Hematopoietic multipotent progenitor cell treated with erythropoietin and hydrocortisone succinate and interleukin-3 and kit ligand, for 15 days (in vitro differentiated cells): ENCODE data around the gene EPHB3.
A peak's percentile ranks its signal among the peaks of the same experiment; 100 is the strongest.

Source experiments
- DNase-seq: peaks from one replicate; pipeline ENCODE4 v3.0.0-alpha.2; 2015; ENCODE audit warnings: low spot score

Gene EPHB3

DNA sequence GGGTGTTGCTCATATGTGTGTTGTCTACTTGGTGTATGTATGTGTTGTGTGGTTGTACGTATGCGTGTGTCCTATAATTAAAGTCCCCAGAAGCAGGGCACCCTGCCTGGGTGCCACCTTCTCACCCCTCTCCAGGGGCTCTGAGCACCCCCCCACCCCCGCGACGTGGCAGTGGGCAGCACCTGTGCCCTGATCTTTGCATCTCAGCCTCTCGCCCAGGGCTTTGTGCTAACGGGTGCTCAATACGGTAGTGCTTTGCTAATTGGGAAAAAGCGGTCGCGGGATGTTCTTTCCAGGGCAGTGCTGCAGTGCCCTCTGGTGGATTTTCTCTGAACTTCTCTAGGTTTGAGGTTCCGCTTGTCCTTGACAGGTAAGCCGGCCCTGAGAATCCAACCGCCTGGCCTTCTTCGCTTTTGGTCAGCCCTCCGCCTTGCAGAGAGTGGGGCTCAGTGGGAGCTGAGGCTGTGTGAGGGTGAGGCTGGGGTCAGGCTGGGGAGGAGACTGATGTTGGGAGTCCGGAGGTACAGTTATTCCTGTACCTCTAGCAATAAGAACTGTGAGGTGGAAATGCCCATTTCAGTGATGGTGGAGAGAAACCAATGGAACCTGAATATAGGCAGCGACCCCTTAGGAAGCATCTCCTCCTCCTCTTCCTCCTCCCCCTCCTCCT is 17.6 kb upstream of the EPHB3 start:
- peak; percentile 72 for DNase-seq

DNA sequence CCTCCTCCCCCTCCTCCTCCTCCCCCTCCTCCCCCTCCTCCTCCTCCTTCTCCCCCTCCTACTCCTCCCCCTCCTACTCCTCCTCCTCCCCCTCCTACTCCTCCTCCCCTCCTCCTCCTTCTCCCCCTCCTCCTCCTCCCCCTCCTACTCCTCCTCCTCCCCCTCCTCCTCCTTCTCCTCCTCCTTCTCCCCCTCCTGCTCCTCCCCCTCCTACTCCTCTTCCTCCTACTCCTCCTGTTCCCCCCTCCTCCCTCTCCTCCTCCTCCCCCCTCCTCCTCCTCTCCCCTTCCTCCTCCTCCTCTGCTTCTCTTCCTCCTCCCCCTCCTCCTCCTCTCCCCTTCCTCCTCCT is 17.1 kb upstream of the EPHB3 start:
- no peak for DNase-seq

DNA sequence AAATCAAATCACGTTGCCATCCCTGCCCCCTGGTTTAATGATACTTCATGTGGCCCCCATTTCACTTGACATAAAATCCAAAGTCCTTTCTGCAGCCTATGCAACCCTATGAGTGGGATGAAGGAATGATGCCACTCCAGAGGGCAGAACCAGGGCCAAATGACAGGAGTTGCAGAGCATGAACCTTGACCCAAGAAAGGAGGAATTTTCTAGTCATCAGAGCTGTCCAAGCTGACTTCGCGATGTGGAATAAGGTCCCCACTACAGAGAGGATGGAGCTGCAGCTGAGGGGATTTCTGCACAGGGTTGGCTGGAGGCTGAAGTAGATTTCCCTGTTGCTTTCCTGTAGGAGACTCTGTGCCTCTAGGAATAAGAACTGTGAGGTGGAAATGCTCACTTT is 15.8 kb upstream of the EPHB3 start:
- no peak for DNase-seq

DNA sequence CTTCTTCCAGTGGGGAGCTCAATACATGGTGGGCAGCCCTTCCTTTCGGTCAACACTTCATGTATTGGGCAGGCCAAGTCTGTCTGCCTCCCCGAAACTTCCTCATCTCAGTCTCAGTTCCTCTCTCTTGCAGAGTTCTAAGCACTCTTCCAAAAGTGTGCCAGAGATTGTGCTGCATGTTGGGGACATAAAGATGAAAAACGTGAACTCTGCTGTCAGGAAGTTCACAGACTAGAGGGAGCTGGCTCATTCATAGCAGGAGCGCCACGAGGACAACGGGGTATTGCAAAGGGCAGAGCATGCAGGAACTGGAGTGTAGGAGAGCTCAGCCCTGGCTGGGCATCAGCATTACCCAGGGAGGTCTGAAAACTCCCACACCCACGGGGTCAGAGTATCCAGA is 15.3 kb upstream of the EPHB3 start:
- no peak for DNase-seq

- no peak for DNase-seq
Observed at GRCh38 chr3:184549796-184550577, 11.6 kb upstream of the EPHB3 start.

GRCh38 chr3:184551103-184551502 is 10.5 kb upstream of the EPHB3 start:
- no peak for DNase-seq

GRCh38 chr3:184551614-184552256 is 9.8 kb upstream of the EPHB3 start:
- DNase-seq = no peak

- no peak for DNase-seq
Observed at GRCh38 chr3:184552296-184552695, 9.3 kb upstream of the EPHB3 start.

DNA sequence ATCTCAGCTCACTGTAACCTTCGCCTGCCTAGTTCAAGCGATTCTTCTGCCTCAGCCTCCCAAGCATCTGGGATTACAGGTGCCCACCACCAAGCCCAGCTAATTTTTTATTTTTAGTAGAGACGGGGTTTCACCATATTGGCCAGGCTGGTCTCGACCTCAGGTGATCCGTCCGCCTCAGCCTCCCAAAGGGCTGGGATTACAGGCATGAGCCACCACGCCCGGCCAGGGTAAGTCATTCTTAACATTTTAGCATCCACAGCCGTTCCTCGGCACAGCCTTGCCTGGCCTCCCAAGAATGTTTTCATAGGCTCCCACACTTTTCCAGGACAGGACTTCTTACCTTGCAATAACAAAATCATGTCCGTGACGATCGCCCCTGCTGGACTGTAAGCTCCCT is 8.7 kb upstream of the EPHB3 start:
- no peak for DNase-seq

GRCh38 chr3:184553385-184553784 is 8.2 kb upstream of the EPHB3 start:
- no peak for DNase-seq

GRCh38 chr3:184554461-184554860 is 7.1 kb upstream of the EPHB3 start:
- DNase-seq = no peak

GRCh38 chr3:184556582-184557347 is 4.8 kb upstream of the EPHB3 start:
- no peak for DNase-seq

DNA sequence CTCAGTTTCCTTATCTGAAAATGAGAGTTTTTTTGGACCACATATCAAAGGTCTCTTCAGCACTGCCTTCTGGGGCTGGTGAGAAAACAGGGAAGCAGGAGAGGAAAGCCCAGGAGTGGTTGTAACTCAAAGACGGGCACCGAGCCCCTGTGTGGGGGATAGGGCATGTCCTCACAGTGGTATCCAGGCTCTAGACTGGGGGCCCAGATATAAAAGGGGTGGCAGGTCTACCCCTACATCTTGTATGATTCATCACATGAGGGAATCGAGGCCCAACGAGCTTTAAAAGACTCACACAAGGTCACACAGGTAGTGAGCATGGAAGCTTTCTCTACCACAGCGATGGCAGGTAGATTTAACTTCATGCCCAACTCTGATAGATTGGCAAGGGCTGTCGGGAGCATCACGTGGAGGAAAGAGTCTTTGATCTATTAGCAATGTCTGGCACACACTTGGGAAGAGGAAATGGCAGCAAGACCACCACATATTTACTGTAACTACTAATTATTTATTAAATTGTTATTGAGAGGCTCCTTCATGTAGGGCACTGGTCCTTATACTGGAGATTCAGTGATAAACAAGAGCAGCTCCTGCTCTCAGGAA is 4.1 kb upstream of the EPHB3 start:
- no peak for DNase-seq

DNA sequence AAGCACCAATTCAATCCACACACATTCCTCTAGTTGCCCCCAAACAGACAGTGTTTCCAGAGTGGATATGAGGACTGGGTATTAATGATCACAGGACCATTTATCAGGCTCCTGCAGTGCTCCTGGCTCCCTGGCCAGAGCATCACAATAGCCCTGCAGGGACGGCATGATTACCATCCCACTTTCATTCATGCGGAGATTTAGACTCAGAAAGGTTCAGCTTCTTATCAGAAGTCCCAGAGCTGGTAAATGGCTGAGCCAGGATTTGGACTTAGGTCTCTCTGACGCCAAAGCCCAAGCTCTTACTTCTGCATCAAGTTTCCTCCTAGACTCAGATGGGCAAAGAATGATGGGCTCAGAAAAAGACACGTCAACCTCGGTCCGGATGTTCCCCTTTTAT is 2.9 kb upstream of the EPHB3 start:
- no peak for DNase-seq

DNA sequence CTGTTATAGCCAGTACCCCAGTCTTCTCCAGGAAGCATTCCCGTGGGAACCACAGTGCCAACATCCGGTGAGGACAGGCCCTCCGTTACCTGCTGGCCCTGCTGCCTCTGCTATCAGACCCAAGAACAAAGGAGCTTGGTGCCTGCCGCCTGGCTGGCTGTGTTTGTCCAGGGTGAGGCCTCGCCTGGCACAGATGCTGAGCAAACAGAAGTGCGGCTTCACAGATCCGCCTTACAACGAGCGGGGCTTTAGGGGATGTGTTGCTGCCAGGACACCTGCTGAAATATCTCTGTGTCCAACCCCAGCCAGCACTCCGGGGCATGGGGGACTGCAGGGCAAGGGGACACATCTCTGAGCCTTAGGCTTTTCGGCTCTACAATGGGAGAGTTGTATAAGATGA is 2.2 kb upstream of the EPHB3 start:
- DNase-seq = no peak

- DNase-seq = no peak
Observed at GRCh38 chr3:184560531-184560930, 1.1 kb upstream of the EPHB3 start.

DNA sequence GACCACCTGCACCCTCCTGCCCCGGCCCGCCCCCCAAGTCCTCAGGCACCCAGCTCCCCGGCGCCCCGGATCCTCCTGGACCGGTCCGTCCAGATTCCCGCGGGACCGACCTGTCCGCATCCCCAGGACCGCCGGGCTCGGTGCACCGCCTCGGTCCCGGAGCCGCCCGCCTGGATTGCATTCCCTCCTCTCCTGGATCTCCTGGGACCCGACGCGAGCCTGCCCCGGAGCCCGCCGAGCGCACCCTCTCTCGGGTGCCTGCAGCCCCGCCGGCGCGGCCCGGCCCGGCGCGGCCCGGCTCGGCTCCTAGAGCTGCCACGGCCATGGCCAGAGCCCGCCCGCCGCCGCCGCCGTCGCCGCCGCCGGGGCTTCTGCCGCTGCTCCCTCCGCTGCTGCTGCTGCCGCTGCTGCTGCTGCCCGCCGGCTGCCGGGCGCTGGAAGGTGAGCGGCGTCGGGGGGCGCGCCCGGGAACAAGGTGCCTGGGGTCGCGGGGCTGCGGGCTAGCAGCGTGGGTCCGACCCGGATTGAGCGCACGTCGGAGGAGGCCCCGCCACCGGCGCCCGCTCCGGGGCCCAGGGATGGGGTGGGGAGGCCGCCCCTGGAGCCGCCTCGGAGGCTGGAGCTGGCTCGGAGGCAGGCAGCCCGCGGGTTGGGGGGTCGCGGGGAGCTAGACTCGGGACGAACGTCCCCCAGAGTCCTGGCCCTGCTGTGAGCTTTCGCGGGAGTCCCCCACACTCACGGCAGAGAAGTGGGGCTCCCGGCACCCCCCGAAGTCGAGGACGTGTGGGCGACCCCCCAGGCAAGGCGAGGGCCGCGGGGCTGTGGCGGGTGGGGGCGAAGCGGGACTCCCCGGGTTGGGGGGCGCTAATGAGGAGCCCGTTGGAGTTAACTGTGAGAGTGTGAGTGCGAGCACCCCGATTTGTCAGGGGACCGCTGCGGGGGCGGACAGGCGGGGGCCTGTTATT is 610 bp downstream of the EPHB3 start:
- DNase-seq = no peak

- DNase-seq = no peak
Observed at GRCh38 chr3:184562878-184563560, 1.4 kb downstream of the EPHB3 start.

GRCh38 chr3:184563561-184563925 is 2.0 kb downstream of the EPHB3 start:
- DNase-seq = no peak

DNA sequence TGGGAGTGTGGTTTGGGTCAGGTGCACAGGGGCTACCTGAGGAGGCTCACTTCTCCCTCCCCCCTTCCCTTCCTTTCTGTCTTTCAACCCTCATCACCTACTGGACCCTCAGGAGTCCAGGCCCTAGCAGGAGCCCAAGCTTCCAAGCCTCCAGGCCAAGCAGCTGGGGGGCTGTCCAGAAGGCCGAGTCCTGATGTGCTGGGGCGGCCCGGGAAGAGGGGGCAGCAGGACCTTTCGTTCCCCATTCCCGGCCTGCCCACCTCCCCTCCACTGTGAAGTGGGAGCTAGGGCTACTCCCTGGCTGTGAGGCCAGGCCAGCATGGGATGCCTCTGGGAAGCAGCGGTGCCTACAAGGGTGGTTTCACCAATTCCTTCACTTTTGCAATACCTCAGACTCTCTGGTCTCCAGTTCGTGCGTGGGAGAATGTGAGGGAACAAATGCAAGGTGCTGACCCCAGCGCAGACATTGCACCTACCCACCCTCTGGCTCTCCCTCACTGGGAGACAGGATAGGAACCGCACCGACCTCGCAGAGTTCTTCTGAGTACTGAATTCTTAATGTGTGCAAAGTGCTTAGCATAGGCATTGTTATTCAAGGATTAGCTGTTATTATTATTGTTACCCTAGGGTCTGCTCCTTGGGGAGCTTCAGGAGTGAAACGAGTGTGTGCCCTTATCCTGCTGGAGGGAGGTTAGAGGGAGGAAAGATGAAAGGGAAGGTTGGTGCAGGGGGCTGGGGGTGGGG is 2.5 kb downstream of the EPHB3 start:
- no peak for DNase-seq
